PC-3 (cell line): ENCODE measurements around the gene PMEPA1. TPM values are rescaled to one million over a fixed set of nuclear protein-coding genes. Genes with fewer than 3 reads are reported as not detected.

Source experiments
- ATAC-seq: fragments of 200-7000 bp; cut with Tn5 transposase; 2 replicates; pipeline ENCODE4 v1.9.1; 2020; ENCODE audit warnings: mild to moderate bottlenecking, moderate library complexity
- BruUV-seq: library from RNA; stranded (reverse); fragments of 400-500 nt; replicated peaks from 2 replicates; lab custom pipeline; 2021; lab: Mats Ljungman, UMichigan
- CTCF ChIA-PET: fragments of 300-600 bp; sonication (Branson Sonifier 250); formaldehyde crosslinking; loops from one replicate; lab custom pipeline; 2022; ENCODE audit warnings: antibody characterized with exemption; lab: Charles Lee
- POLR2A ChIA-PET: fragments of 300-600 bp; sonication (Branson Sonifier 250); formaldehyde crosslinking; loops from one replicate; lab custom pipeline; 2022; ENCODE audit warnings: antibody characterized with exemption; ENCODE audit not compliant: unreplicated experiment; lab: Charles Lee
- DNase-seq: peaks from one replicate; pipeline ENCODE4 v3.0.0-alpha.2; 2015
- H2AFZ ChIP-seq: fragments of 300-600 bp; sonication (generic); 2 replicates; pipeline ENCODE4 v1.6.0; 2016; ENCODE audit warnings: antibody characterized with exemption, low read length
- H3F3A ChIP-seq: fragments of 300-600 bp; sonication (generic); one replicate; pipeline ENCODE4 v1.6.0; 2017; ENCODE audit warnings: antibody characterized with exemption, low read length, control low read depth, mild to moderate bottlenecking; ENCODE audit not compliant: unreplicated experiment
- H3K27ac ChIP-seq: fragments of 300-600 bp; sonication (generic); 2 replicates; pipeline ENCODE4 v1.5.1; 2016; ENCODE audit warnings: mild to moderate bottlenecking, low read length
- H3K27me3 ChIP-seq: fragments of 300-600 bp; sonication (generic); 2 replicates; pipeline ENCODE4 v1.6.1; 2016; ENCODE audit warnings: low read length, mixed read lengths
- H3K36me3 ChIP-seq: fragments of 300-600 bp; sonication (generic); 2 replicates; pipeline ENCODE4 v1.6.1; 2016; ENCODE audit warnings: low read depth, mixed run types, low read length, mixed read lengths
- H3K4me1 ChIP-seq: fragments of 300-600 bp; sonication (generic); 2 replicates; pipeline ENCODE4 v1.5.1; 2016; ENCODE audit warnings: low read length; ENCODE audit not compliant: insufficient read depth
- H3K4me2 ChIP-seq: fragments of 300-600 bp; sonication (generic); 2 replicates; pipeline ENCODE4 v1.6.0; 2016; ENCODE audit warnings: low read length
- H3K4me3 ChIP-seq: fragments of 300-600 bp; sonication (generic); 2 replicates; pipeline ENCODE4 v1.5.1; 2016; ENCODE audit warnings: mild to moderate bottlenecking, low read length, mixed read lengths
- H3K79me2 ChIP-seq: fragments of 300-600 bp; sonication (generic); 2 replicates; pipeline ENCODE4 v1.6.1; 2017; ENCODE audit warnings: low read length, mixed read lengths
- H3K9ac ChIP-seq: fragments of 300-600 bp; sonication (generic); 2 replicates; pipeline ENCODE4 v1.6.0; 2016; ENCODE audit warnings: mild to moderate bottlenecking, low read length
- H3K9me2 ChIP-seq: fragments of 300-600 bp; sonication (generic); replicated peaks from 2 replicates; pipeline ENCODE4 v1.6.1; 2016; ENCODE audit warnings: mixed run types, low read length, mixed read lengths
- H3K9me3 ChIP-seq: fragments of 300-600 bp; sonication (generic); 2 replicates; pipeline ENCODE4 v1.6.1; 2016; ENCODE audit warnings: low read length, mixed read lengths
- H4K20me1 ChIP-seq: fragments of 300-600 bp; sonication (generic); 2 replicates; pipeline ENCODE4 v1.6.1; 2016; ENCODE audit warnings: low read length, mixed read lengths
- EZH2 ChIP-seq: fragments of 300-600 bp; sonication (generic); IDR thresholded peaks from one replicate; pipeline ENCODE4 v1.6.1; 2017; ENCODE audit warnings: antibody characterized with exemption, mild to moderate bottlenecking, low read length; ENCODE audit not compliant: unreplicated experiment
- EZH2phosphoT487 ChIP-seq: fragments of 300-600 bp; sonication (generic); IDR thresholded peaks from 2 replicates; pipeline ENCODE4 v1.6.1; 2018; ENCODE audit warnings: mild to moderate bottlenecking, antibody characterized with exemption, low read length, borderline replicate concordance
- intact Hi-C: fragments of 100-400 bp; cut with micrococcal nuclease; formaldehyde crosslinking; loops from 2 replicates; pipeline ENCODE4 v1.9.0; 2023
- total RNA-seq: library from RNA; depleted of rRNA; stranded (reverse); fragments of >200 nt; gene quantifications from 2 replicates; pipeline ENCODE4 v1.2.3, GENCODE V29; 2014
- TF ChIP-seq, protein P1 (sequence below): fragments of 300-600 bp; sonication (generic); conservative IDR thresholded peaks from 2 replicates; pipeline ENCODE4 v1.5.1; 2017; ENCODE audit warnings: antibody characterized with exemption, low read depth, mild to moderate bottlenecking, low read length

Gene PMEPA1
- total RNA-seq, 1 experiment from 2014 or later: 21.9 TPM

- POLR2A ChIA-PET: interaction anchor here (0.9 kb wide), 1 partner anchor 467 kb away, joined by 3 read pairs; no protein-coding TSS in a partner anchor
- H3K9ac ChIP-seq: peak overlapping the region; percentile 50; the same call in 1 of the 2 replicates
- no peaks in the 10 kb centered on the region for H3K9me3 ChIP-seq
- H4K20me1 ChIP-seq: no peaks in the 10 kb centered on the region
- intact Hi-C loops: loop anchor here (1.0 kb wide), 2 partner anchors 30 to 34 kb away; no protein-coding TSS in a partner anchor
- DNase-seq: no peak
- peak overlapping the region; percentile 58 for H3K4me3 ChIP-seq
- TF ChIP-seq EZH2 (no peak), EZH2phosphoT487 (no peak)
- TF ChIP-seq, protein P1, sequence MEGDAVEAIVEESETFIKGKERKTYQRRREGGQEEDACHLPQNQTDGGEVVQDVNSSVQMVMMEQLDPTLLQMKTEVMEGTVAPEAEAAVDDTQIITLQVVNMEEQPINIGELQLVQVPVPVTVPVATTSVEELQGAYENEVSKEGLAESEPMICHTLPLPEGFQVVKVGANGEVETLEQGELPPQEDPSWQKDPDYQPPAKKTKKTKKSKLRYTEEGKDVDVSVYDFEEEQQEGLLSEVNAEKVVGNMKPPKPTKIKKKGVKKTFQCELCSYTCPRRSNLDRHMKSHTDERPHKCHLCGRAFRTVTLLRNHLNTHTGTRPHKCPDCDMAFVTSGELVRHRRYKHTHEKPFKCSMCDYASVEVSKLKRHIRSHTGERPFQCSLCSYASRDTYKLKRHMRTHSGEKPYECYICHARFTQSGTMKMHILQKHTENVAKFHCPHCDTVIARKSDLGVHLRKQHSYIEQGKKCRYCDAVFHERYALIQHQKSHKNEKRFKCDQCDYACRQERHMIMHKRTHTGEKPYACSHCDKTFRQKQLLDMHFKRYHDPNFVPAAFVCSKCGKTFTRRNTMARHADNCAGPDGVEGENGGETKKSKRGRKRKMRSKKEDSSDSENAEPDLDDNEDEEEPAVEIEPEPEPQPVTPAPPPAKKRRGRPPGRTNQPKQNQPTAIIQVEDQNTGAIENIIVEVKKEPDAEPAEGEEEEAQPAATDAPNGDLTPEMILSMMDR: no peak
- peaks cover 26% of the 10 kb centered on the region for H3K4me1 ChIP-seq
- no TSS peak for BruUV-seq
- no peaks in the 10 kb centered on the region for H3K27me3 ChIP-seq
- ATAC-seq: peak; percentile 7
- H3K9me2 ChIP-seq: no peaks in the 10 kb centered on the region
- H3F3A ChIP-seq: no peaks in the 10 kb centered on the region
- H3K36me3 ChIP-seq: no peaks in the 10 kb centered on the region
- peak overlapping the region; percentile 43 for H3K27ac ChIP-seq
- CTCF ChIA-PET: no interaction called here
- peak overlapping the region; percentile 69 for H2AFZ ChIP-seq
- peak overlapping the region; percentile 79 for H3K4me2 ChIP-seq
- no peaks in the 10 kb centered on the region for H3K79me2 ChIP-seq
These were observed 38.2 kb upstream of the PMEPA1 start for GRCh38 chr20:57747861-57748481.

GRCh38 chr20:57746832-57747404 lies 37.1 kb upstream of the PMEPA1 start:
- intact Hi-C loops: no loop called here

More at GRCh38 chr20:57746832-57747404, 37.1 kb upstream of the PMEPA1 start:
- no peak for DNase-seq
- Histone ChIP-seq H3K79me2 (no peaks in the 10 kb centered on the region), H3F3A (no peaks in the 10 kb centered on the region), H3K27me3 (no peaks in the 10 kb centered on the region), H3K4me2 (no peak overlapping the region), H3K36me3 (no peaks in the 10 kb centered on the region), H3K9ac (no peak overlapping the region), H3K4me3 (no peak overlapping the region), H2AFZ (no peak overlapping the region), H3K4me1 (peaks cover 26% of the 10 kb centered on the region), H3K27ac (no peak overlapping the region), H4K20me1 (no peaks in the 10 kb centered on the region), H3K9me2 (no peaks in the 10 kb centered on the region), H3K9me3 (no peaks in the 10 kb centered on the region)
- ChIA-PET CTCF (no interaction called here), POLR2A (no interaction called here)
- no TSS peak for BruUV-seq
- TF ChIP-seq, protein P1: no peak
- TF ChIP-seq EZH2: no peak
- no peak for TF ChIP-seq EZH2phosphoT487
- no peak for ATAC-seq
